Neural cell (in vitro differentiated cells): ENCODE results near the gene NCK2. TPM values are rescaled to one million over a fixed set of nuclear protein-coding genes. Genes with fewer than 3 reads are reported as not detected.

Source experiments
- H2AFZ ChIP-seq: fragments of 200-600, 300-800 bp; sonication (generic), shearing (Covaris generic); 2 replicates; pipeline ENCODE4 v1.6.0; 2014; ENCODE audit warnings: low read depth, mild to moderate bottlenecking, antibody characterized with exemption, low read length, moderate library complexity
- H3F3A ChIP-seq: fragments of 200-600 bp; shearing (Covaris generic); 2 replicates; pipeline ENCODE4 v1.6.1; 2016; ENCODE audit warnings: mild to moderate bottlenecking, moderate library complexity, mixed read lengths, antibody characterized with exemption, low read length; ENCODE audit not compliant: insufficient read depth, poor library complexity, severe bottlenecking
- H3K27ac ChIP-seq: fragments of 200-600, 300-800 bp; sonication (generic), shearing (Covaris generic); 2 replicates; pipeline ENCODE4 v1.5.1; 2014; ENCODE audit warnings: mild to moderate bottlenecking, low read length, moderate library complexity
- H3K27me3 ChIP-seq: fragments of 300-800, 200-600 bp; sonication (generic), shearing (Covaris generic); 2 replicates; pipeline ENCODE4 v1.6.0; 2014; ENCODE audit warnings: mild to moderate bottlenecking, low read depth, low read length, moderate library complexity; ENCODE audit not compliant: insufficient read depth
- H3K36me3 ChIP-seq: fragments of 300-800, 200-600 bp; sonication (generic), shearing (Covaris generic); 2 replicates; pipeline ENCODE4 v1.5.1; 2014; ENCODE audit warnings: mild to moderate bottlenecking, antibody characterized with exemption, low read length, moderate library complexity; ENCODE audit not compliant: insufficient read depth
- H3K4me2 ChIP-seq: fragments of 300-800, 200-600 bp; sonication (generic), shearing (Covaris generic); 2 replicates; pipeline ENCODE4 v1.6.0; 2014; ENCODE audit warnings: mild to moderate bottlenecking, low read length
- H3K4me3 ChIP-seq: fragments of 300-800, 200-600 bp; sonication (generic), shearing (Covaris generic); 2 replicates; pipeline ENCODE4 v1.5.1; 2014; ENCODE audit warnings: mild to moderate bottlenecking, low read length, moderate library complexity
- H3K79me2 ChIP-seq: fragments of 200-600 bp; shearing (Covaris generic); replicated peaks from 2 replicates; pipeline ENCODE4 v1.6.0; 2014; ENCODE audit warnings: mild to moderate bottlenecking, low read length, moderate library complexity; ENCODE audit not compliant: insufficient read depth
- H3K9ac ChIP-seq: fragments of 300-800, 200-600 bp; sonication (generic), shearing (Covaris generic); 2 replicates; pipeline ENCODE4 v1.6.1; 2016; ENCODE audit warnings: mild to moderate bottlenecking, low read length, mixed read lengths
- H3K9me2 ChIP-seq: fragments of 200-600 bp; shearing (Covaris generic); 2 replicates; pipeline ENCODE4 v1.6.1; 2016; ENCODE audit warnings: mild to moderate bottlenecking, low read length, mixed read lengths; ENCODE audit not compliant: insufficient read depth
- H3K9me3 ChIP-seq: fragments of 200-600, 300-800 bp; sonication (generic), shearing (Covaris generic); 2 replicates; pipeline ENCODE4 v1.6.1; 2016; ENCODE audit warnings: mild to moderate bottlenecking, mixed run types, low read length, moderate library complexity, mixed read lengths
- H4K20me1 ChIP-seq: fragments of 200-600 bp; shearing (Covaris generic); 2 replicates; pipeline ENCODE4 v1.6.1; 2016; ENCODE audit warnings: mild to moderate bottlenecking, mixed run types; ENCODE audit not compliant: insufficient read depth
- CTCF ChIP-seq: fragments of 450-650 bp; IDR thresholded peaks from 2 replicates; pipeline ENCODE4 v1.5.1; 2014; ENCODE audit warnings: antibody characterized with exemption, mild to moderate bottlenecking, moderate library complexity; ENCODE audit not compliant: poor library complexity, severe bottlenecking
- EP300 ChIP-seq: fragments of 450-650 bp; conservative IDR thresholded peaks from 2 replicates; pipeline ENCODE4 v1.6.1; 2014; ENCODE audit warnings: antibody characterized with exemption, mild to moderate bottlenecking, moderate library complexity; ENCODE audit not compliant: poor library complexity, severe bottlenecking
- EZH2 ChIP-seq: fragments of 200-600, 300-800 bp; shearing (Covaris generic), sonication (generic); IDR thresholded peaks from 2 replicates; pipeline ENCODE4 v1.6.1; 2014; ENCODE audit warnings: antibody characterized with exemption, low read length, borderline replicate concordance, mild to moderate bottlenecking; ENCODE audit not compliant: insufficient read depth, poor library complexity, severe bottlenecking
- MXI1 ChIP-seq: fragments of 450-650 bp; conservative IDR thresholded peaks from 2 replicates; pipeline ENCODE4 v1.6.1; 2014; ENCODE audit warnings: antibody characterized with exemption, mild to moderate bottlenecking; ENCODE audit not compliant: poor library complexity, severe bottlenecking
- POLR2AphosphoS5 ChIP-seq: IDR thresholded peaks from 2 replicates; pipeline ENCODE4 v1.6.1; 2012
- RAD21 ChIP-seq: fragments of 450-650 bp; conservative IDR thresholded peaks from 2 replicates; pipeline ENCODE4 v1.6.1; 2014; ENCODE audit warnings: antibody characterized with exemption, mild to moderate bottlenecking, moderate library complexity
- REST ChIP-seq: IDR thresholded peaks from 2 replicates; pipeline ENCODE4 v1.6.1; 2012; ENCODE audit warnings: borderline replicate concordance
- SMC3 ChIP-seq: fragments of 450-650 bp; conservative IDR thresholded peaks from 2 replicates; pipeline ENCODE4 v1.6.1; 2014; ENCODE audit warnings: antibody characterized with exemption, mild to moderate bottlenecking, moderate library complexity; ENCODE audit not compliant: poor library complexity
- TAF1 ChIP-seq: IDR thresholded peaks from 2 replicates; pipeline ENCODE4 v1.6.1; 2012; ENCODE audit warnings: low read depth
- polyA plus RNA-seq: library from polyadenylated mRNA; depleted of rRNA; stranded (reverse); fragments of >200 nt; gene quantifications from 2 replicates; pipeline ENCODE4 v1.2.3, GENCODE V29; 2014

Gene NCK2
- polyA plus RNA-seq, 1 donor from 2014 or later: 49.4 TPM

GRCh38 chr2:105852066-105852465 is 107.4 kb downstream of the NCK2 start:
- H3K9me3 ChIP-seq: no peaks in the 10 kb centered on the region
- H3K4me2 ChIP-seq: no peak overlapping the region
- no peaks in the 10 kb centered on the region for H3K9me2 ChIP-seq
- no peak overlapping the region for H2AFZ ChIP-seq
- peaks cover 29% of the 10 kb centered on the region for H3K79me2 ChIP-seq
- no peak overlapping the region for H3K9ac ChIP-seq
- no peak overlapping the region for H3K27ac ChIP-seq
- no peak overlapping the region for H3K4me3 ChIP-seq
- no peaks in the 10 kb centered on the region for H3K36me3 ChIP-seq
- TF ChIP-seq SMC3 (no peak), EP300 (no peak), CTCF (no peak), MXI1 (no peak), TAF1 (no peak), EZH2 (no peak), REST (no peak), RAD21 (no peak), POLR2AphosphoS5 (no peak)
- H4K20me1 ChIP-seq: no peaks in the 10 kb centered on the region
- no peaks in the 10 kb centered on the region for H3F3A ChIP-seq
- H3K27me3 ChIP-seq: no peaks in the 10 kb centered on the region

- no peaks in the 10 kb centered on the region for H3K27me3 ChIP-seq
- H3K36me3 ChIP-seq: no peaks in the 10 kb centered on the region
- TF ChIP-seq EZH2 (no peak), EP300 (no peak), RAD21 (no peak), REST (no peak), TAF1 (no peak)
- no peak overlapping the region for H3K9ac ChIP-seq
- H4K20me1 ChIP-seq: no peaks in the 10 kb centered on the region
- no peaks in the 10 kb centered on the region for H3K9me2 ChIP-seq
- H3K27ac ChIP-seq: no peak overlapping the region
- peaks cover 29% of the 10 kb centered on the region for H3K79me2 ChIP-seq
- H3F3A ChIP-seq: no peaks in the 10 kb centered on the region
- no peak overlapping the region for H3K4me2 ChIP-seq
- no peak overlapping the region for H3K4me3 ChIP-seq
- no peaks in the 10 kb centered on the region for H3K9me3 ChIP-seq
- no peak overlapping the region for H2AFZ ChIP-seq
These were observed 108.8 kb downstream of the NCK2 start for GRCh38 chr2:105853354-105854088.
